Measurements from ENCODE around the gene SNX30. TPM values are rescaled to one million over a fixed set of nuclear protein-coding genes. Genes with fewer than 3 reads are reported as not detected.
A peak's percentile ranks its signal among the peaks of the same experiment; 100 is the strongest.

SNX30 gene
- total RNA-seq, 1 donor from 2014 or later, result 22.5 TPM

- Histone ChIP-seq H3K27me3 (ENCODE audit: control insufficient read depth, insufficient read depth, low read length) (no peaks in the 10 kb centered on the region), H3K36me3 (ENCODE audit: control insufficient read depth, insufficient read depth, low read length) (no peaks in the 10 kb centered on the region), H3K4me3 (ENCODE audit: low read depth, low read length) (no peak overlapping the region)
- TF ChIP-seq CTCF (IDR thresholded peaks at IDR 0.05; ENCODE audit: insufficient read depth, low read length, poor library complexity, severe bottlenecking), result no peak
- no peak for DNase-seq (ENCODE audit: low read depth)
These were observed 3.5 kb upstream of the SNX30 start for GRCh38 chr9:112747094-112747493.

GRCh38 chr9:112750764-112751055 is 150 bp downstream of the SNX30 start:
- peak overlapping the region; percentile 77 for H3K4me3 ChIP-seq (ENCODE audit: low read depth, low read length)
- DNase-seq (ENCODE audit: low read depth), result no peak
- H3K36me3 ChIP-seq (ENCODE audit: control insufficient read depth, insufficient read depth, low read length), result no peaks in the 10 kb centered on the region
- H3K27me3 ChIP-seq (ENCODE audit: control insufficient read depth, insufficient read depth, low read length), result no peaks in the 10 kb centered on the region
- no peak for TF ChIP-seq CTCF (IDR thresholded peaks at IDR 0.05; ENCODE audit: insufficient read depth, low read length, poor library complexity, severe bottlenecking)

- H3K27me3 ChIP-seq (ENCODE audit: control insufficient read depth, insufficient read depth, low read length), result no peaks in the 10 kb centered on the region
- TF ChIP-seq CTCF (IDR thresholded peaks at IDR 0.05; ENCODE audit: insufficient read depth, low read length, poor library complexity, severe bottlenecking), result no peak
- no peak for DNase-seq (ENCODE audit: low read depth)
- peak overlapping the region; percentile 77 for H3K4me3 ChIP-seq (ENCODE audit: low read depth, low read length)
- H3K36me3 ChIP-seq (ENCODE audit: control insufficient read depth, insufficient read depth, low read length), result no peaks in the 10 kb centered on the region
These were observed 666 bp downstream of the SNX30 start for GRCh38 chr9:112751056-112751795.

- no peaks in the 10 kb centered on the region for H3K36me3 ChIP-seq (ENCODE audit: control insufficient read depth, insufficient read depth, low read length)
- DNase-seq (ENCODE audit: low read depth), result no peak
- H3K4me3 ChIP-seq (ENCODE audit: low read depth, low read length), result no peak overlapping the region
- H3K27me3 ChIP-seq (ENCODE audit: control insufficient read depth, insufficient read depth, low read length), result no peaks in the 10 kb centered on the region
- TF ChIP-seq CTCF (IDR thresholded peaks at IDR 0.05; ENCODE audit: insufficient read depth, low read length, poor library complexity, severe bottlenecking), result no peak
These were observed 2.0 kb downstream of the SNX30 start for GRCh38 chr9:112752334-112753125.

GRCh38 chr9:112753725-112754124 is 3.2 kb downstream of the SNX30 start:
- H3K4me3 ChIP-seq (ENCODE audit: low read depth, low read length), result no peak overlapping the region
- TF ChIP-seq CTCF (IDR thresholded peaks at IDR 0.05; ENCODE audit: insufficient read depth, low read length, poor library complexity, severe bottlenecking), result no peak
- no peaks in the 10 kb centered on the region for H3K36me3 ChIP-seq (ENCODE audit: control insufficient read depth, insufficient read depth, low read length)
- no peak for DNase-seq (ENCODE audit: low read depth)
- H3K27me3 ChIP-seq (ENCODE audit: control insufficient read depth, insufficient read depth, low read length), result no peaks in the 10 kb centered on the region
